GM12873 (cell line): ENCODE data around the gene KIAA1549.

Experiments
- TF ChIP-seq, protein P1 (sequence below): IDR thresholded peaks from 2 replicates; pipeline ENCODE4 v1.5.1; 2012; ENCODE audit warnings: low read depth, mild to moderate bottlenecking, moderate library complexity, low read length, control low read depth; ENCODE audit not compliant: insufficient read depth; ENCODE audit errors: missing control alignments

The KIAA1549 gene

DNA sequence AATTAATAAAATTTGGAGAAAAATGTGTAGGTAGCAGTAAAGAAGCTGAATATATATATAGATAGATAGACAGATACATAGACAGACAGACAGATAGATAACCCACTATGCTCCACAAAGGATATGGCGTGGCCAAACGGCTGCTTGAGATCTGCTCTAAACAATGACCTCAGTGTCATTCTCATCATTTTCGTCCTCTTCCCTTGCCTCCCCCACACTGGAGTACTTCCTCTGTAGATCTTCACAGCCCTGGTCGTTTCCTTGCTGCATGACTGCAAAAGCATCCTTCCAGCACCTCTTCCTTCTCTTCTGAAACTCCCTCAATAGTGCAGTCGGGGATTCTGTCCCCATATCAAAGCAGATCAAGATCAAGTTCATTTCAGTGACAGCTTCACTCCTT is 147.6 kb downstream of the KIAA1549 start:
- TF ChIP-seq, protein P1, sequence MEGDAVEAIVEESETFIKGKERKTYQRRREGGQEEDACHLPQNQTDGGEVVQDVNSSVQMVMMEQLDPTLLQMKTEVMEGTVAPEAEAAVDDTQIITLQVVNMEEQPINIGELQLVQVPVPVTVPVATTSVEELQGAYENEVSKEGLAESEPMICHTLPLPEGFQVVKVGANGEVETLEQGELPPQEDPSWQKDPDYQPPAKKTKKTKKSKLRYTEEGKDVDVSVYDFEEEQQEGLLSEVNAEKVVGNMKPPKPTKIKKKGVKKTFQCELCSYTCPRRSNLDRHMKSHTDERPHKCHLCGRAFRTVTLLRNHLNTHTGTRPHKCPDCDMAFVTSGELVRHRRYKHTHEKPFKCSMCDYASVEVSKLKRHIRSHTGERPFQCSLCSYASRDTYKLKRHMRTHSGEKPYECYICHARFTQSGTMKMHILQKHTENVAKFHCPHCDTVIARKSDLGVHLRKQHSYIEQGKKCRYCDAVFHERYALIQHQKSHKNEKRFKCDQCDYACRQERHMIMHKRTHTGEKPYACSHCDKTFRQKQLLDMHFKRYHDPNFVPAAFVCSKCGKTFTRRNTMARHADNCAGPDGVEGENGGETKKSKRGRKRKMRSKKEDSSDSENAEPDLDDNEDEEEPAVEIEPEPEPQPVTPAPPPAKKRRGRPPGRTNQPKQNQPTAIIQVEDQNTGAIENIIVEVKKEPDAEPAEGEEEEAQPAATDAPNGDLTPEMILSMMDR, result no peak

DNA sequence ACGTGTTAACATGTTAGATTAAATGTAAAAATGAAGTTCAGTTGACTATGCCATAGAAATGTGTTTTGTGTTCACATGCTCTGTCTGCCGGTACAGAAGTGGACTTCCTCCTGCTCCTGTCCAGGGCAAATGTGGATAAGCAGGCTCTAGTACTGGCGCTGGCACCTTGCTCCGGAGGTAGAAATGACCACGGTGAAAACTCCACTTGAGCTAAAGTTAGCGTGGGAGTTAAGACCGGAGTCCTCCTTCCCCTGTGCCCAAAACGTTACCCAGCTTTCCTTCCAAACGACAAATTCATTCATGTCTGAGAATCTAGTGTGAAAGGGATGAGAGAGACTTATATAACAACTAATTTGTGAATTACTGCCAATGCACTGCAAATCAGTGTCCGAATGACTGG is 148.2 kb downstream of the KIAA1549 start:
- TF ChIP-seq, protein P1, result no peak

DNA sequence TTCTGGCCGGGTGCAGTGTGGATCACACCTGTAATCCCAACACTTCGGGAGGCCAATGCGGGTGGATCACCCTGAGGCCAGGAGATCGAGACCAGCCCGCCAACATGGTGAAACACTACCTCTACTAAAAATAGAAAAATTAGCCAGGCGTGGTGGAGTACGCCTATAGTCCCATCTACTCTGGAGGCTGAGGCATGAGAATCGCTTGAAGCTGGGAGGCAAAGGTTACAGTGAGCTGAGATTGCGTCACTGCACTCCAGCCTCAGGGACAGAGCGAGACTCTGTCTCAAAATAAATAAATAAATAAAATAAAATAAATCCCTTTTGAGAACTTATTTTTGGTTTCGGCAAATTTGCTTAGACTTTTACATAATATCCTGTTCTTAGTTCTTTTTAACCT is 151.9 kb downstream of the KIAA1549 start:
- TF ChIP-seq, protein P1, result no peak

DNA sequence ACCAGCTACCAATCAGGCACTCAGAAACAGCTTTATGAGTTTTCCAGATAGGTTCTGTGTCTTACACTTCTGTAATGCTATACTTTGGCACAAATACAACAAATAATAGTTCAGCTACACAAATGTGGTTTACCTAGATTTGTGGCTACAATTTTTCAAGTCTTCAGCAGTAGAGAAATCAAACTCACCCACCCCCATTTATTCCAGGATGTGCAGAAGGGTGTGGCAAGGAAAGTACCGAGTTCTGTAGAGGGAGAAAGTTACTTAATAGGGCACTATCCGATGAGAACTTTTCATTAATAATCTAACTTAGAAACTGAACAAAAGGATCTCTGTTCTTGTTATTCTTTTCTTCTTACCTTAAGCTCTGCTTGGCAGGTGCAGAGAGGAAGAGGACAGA is 152.9 kb downstream of the KIAA1549 start:
- TF ChIP-seq, protein P1, result no peak

DNA sequence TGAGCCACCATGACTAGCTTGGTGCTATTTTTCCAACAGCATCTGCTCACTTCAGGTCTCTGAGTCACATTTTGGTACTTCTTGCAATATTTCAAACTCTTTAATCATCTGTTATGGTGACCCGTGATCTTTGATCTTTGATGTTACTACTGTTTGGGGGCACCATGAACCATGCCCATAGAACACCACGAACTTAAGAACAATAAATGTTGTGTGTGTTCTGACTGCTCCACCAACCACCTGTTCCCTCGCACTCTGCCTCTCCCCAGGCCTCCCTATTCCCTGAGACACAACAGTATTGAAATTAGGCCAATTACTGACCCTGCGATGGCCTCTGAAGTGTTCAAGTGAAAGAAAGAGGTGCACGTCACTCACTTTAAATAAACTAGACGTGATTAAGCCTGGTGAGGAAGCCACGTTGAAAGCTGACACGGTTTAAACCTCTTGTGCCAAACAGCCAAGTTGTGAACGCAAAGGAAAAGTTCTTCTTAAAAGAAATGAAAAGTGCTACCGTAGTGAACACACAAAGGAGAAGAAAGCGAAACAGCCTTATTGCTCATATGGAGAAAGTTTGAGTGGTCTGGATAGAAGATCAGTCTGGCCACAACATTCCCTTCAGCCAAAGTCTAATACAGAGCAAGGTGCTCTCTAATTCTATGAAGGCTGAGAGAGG is 156.0 kb downstream of the KIAA1549 start:
- TF ChIP-seq, protein P1, result no peak

DNA sequence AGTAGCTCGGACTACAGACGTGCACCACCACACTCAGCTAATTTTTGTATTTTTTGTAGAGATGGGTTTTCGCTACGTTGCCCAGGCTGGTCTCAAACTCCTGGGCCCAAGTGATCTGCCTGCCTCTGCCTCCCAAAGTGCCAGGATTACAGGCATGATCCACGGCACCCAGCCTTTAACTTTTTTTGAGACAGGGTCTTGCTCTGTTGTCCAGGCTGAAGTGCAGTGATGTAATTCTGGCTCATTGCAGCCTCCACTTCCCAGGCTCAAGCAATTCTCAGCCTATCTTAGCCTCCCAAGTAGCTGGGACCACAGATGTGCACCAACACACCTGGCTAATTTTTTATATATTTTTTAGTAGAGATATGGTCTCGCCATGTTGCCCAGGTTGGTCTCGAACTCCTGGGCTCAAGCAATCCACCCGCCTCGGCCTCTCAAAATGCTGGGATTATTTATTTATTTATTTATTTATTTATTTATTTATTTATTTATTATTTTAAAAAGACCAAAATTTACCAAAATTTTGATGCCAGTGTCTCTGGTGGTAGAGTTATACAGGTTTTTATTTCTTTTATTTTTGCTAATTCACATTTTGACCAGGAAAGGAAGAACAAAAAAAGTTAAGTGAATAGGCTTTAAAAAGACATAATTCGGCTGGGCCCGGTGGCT is 158.2 kb downstream of the KIAA1549 start:
- TF ChIP-seq, protein P1, result no peak

DNA sequence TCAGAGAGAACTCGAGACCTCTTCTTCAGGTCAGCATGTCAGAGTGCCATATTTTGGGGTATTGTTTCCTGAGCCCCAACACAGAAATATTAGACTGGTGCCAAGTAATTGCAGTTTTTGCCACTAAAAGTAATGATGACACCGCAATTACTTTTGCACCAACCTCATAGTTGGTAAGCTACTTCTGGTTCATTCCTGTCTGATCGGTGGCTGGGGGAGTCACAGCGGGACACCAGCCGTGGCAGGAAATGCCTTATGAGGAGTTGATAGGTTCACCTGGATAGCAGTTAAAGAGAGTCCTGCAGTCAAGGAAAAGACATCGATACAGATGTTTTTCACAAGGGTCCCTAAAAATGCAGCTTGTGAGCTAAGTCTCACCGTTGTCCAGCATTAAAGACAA is 159.3 kb downstream of the KIAA1549 start:
- TF ChIP-seq, protein P1, result no peak
